ENCODE measurements around the gene MED22. TPM values are rescaled to one million over a fixed set of nuclear protein-coding genes. Genes with fewer than 3 reads are reported as not detected.
"Not testable (repeated sequence)": the region's sequence is repeated elsewhere in the genome, so short reads cannot be mapped to it uniquely, and the experiment has no call there.

Gene MED22
- total RNA-seq, 1 donor from 2014 or later, result 26.0 TPM

DNA sequence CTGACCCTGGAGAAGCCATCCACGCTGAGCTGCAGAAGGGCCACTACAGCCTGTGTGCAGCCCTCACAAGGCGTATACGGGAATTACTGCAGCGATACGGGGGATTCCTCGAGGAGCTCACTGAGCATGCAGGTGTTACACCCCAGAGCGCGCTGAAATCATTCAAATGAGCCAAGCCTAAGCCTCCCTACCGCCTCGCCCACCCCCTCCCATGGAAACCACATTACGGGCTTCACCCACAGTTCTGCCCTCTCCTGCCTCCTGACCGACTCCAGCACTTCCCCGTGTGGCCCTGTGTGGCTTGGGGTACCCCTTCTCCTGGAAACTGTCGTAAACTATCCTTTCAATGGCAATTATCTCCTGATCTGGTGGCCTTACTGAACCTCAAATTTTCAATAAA, 25.2 kb downstream of the MED22 start:
- no peak overlapping the region for H3K4me3 Mint-ChIP-seq (ENCODE audit: unreplicated experiment)
- H3K9me3 Mint-ChIP-seq (ENCODE audit: low read depth), result peaks cover 3% of the 10 kb centered on the region
- H3K27me3 Mint-ChIP-seq (ENCODE audit: low read depth), result peaks cover 2% of the 10 kb centered on the region

DNA sequence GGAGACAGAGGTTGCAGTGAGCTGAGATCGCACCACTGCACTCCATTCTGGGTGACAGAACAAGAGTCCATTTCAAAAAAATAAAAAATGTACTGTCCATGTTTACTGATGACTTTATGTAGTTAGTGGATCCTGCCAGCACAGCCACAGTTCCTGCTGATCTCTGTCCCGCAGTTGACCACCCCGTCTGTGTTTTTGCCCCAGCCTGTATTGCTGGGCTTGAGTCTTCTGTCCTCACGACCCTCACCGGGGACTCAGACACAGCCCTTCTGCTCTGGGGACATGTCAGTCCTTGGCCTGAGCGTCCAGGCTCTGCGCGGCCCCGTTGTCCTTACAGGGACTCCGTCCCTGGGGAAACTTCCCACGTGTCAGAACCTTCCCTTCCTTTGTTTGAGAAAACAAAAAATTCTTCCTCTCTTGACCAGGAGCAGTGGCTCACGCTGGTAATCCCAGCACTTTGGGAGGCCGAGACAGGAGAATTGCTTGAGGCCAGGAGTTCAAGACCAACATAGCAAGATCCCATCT, 26.5 kb downstream of the MED22 start:
- Mint-ChIP-seq H3K36me3 (ENCODE audit: low read depth) (peaks cover 4% of the 10 kb centered on the region), H3K4me1 (ENCODE audit: low read depth) (no peaks in the 10 kb centered on the region), H3K27me3 (ENCODE audit: low read depth) (peaks cover 2% of the 10 kb centered on the region), H3K4me3 (ENCODE audit: unreplicated experiment) (no peak overlapping the region), H3K9me3 (ENCODE audit: low read depth) (peaks cover 3% of the 10 kb centered on the region), H3K27ac (ENCODE audit: unreplicated experiment) (no peak overlapping the region)
- DNase-seq (ENCODE audit: low spot score), result no peak
- TF ChIP-seq, protein P1, sequence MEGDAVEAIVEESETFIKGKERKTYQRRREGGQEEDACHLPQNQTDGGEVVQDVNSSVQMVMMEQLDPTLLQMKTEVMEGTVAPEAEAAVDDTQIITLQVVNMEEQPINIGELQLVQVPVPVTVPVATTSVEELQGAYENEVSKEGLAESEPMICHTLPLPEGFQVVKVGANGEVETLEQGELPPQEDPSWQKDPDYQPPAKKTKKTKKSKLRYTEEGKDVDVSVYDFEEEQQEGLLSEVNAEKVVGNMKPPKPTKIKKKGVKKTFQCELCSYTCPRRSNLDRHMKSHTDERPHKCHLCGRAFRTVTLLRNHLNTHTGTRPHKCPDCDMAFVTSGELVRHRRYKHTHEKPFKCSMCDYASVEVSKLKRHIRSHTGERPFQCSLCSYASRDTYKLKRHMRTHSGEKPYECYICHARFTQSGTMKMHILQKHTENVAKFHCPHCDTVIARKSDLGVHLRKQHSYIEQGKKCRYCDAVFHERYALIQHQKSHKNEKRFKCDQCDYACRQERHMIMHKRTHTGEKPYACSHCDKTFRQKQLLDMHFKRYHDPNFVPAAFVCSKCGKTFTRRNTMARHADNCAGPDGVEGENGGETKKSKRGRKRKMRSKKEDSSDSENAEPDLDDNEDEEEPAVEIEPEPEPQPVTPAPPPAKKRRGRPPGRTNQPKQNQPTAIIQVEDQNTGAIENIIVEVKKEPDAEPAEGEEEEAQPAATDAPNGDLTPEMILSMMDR (IDR thresholded peaks at IDR 0.05), result no peak

More for the DNA sequence above, 25.2 kb downstream of the MED22 start:
- H3K4me1 Mint-ChIP-seq (ENCODE audit: low read depth), result no peaks in the 10 kb centered on the region
- TF ChIP-seq, protein P1 (IDR thresholded peaks at IDR 0.05), result no peak
- no peak for DNase-seq (ENCODE audit: low spot score)
- H3K36me3 Mint-ChIP-seq (ENCODE audit: low read depth), result peaks cover 4% of the 10 kb centered on the region
- no peak overlapping the region for H3K27ac Mint-ChIP-seq (ENCODE audit: unreplicated experiment)

DNA sequence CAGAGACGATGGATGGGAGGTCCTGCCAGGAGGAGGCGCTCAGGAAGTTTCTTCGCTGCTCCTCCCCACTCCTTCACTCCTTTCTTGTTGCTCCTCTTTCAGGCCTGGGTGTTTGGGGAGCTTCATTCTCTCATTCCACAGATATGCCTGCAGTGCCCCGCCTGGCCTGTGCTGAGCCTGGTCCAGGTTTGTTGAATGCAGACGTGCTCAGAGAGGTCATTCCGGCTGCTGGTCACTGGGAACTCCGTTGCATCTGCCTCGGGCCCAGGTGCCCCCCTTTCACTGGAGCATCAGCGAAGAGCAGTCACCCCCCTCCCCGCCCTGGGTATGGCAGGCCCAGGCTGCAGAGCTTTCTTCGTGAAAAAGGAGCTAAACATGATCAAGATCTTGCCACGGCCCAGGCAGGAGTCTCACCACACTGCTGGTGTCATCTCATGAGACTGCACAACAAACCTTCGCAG, 27.5 kb downstream of the MED22 start:
- H3K4me1 Mint-ChIP-seq (ENCODE audit: low read depth), result no peaks in the 10 kb centered on the region
- no peak overlapping the region for H3K27ac Mint-ChIP-seq (ENCODE audit: unreplicated experiment)
- no peak overlapping the region for H3K4me3 Mint-ChIP-seq (ENCODE audit: unreplicated experiment)
- H3K9me3 Mint-ChIP-seq (ENCODE audit: low read depth), result peaks cover 3% of the 10 kb centered on the region
- peaks cover 2% of the 10 kb centered on the region for H3K27me3 Mint-ChIP-seq (ENCODE audit: low read depth)
- no peak for DNase-seq (ENCODE audit: low spot score)
- TF ChIP-seq, protein P1 (IDR thresholded peaks at IDR 0.05), result no peak
- peaks cover 4% of the 10 kb centered on the region for H3K36me3 Mint-ChIP-seq (ENCODE audit: low read depth)

DNA sequence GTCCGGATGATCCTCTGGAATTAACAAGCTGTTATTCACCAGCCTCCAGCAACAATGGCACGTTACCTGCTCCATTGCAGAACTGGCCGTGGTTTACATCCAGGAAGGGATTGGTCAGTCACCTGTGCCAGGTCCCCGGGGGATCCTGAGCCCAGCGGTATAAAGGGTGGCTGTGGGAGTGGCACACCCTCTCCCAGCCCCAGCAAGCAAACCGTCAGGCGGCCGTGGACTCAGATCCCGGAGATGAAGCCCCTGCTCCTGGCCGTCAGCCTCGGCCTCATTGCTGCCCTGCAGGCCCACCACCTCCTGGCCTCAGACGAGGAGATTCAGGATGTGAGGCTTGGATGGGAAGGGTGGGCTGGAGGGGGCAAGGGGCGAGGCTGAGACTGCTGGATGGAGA, 30.4 kb downstream of the MED22 start:
- H3K4me1 Mint-ChIP-seq (ENCODE audit: low read depth), result not testable (repeated sequence)

DNA sequence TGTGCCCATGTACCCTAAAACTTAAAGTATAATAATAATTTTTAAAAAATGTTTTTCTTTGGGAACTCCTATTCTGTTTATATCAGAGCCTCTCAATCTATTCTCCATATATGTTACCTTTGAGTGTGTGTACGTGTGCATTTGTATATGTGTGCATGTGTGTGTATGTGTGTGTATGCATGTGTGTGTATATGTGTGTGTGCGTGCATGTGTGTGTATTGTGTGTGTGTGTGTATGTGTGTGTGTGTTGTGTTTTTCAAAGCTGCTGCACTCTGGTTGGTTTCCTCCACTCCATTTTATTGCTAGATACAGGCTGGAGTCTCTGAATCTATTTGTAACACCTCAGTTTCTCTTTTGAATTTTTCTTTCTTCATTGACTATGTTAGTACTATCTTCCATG, 31.9 kb downstream of the MED22 start:
- DNase-seq (ENCODE audit: low spot score), result no peak
- H3K4me1 Mint-ChIP-seq (ENCODE audit: low read depth), result no peaks in the 10 kb centered on the region
- H3K4me3 Mint-ChIP-seq (ENCODE audit: unreplicated experiment), result no peak overlapping the region
- H3K27ac Mint-ChIP-seq (ENCODE audit: unreplicated experiment), result no peak overlapping the region
- H3K27me3 Mint-ChIP-seq (ENCODE audit: low read depth), result peaks cover 2% of the 10 kb centered on the region
- H3K9me3 Mint-ChIP-seq (ENCODE audit: low read depth), result no peaks in the 10 kb centered on the region
- TF ChIP-seq, protein P1 (IDR thresholded peaks at IDR 0.05), result no peak
- no peaks in the 10 kb centered on the region for H3K36me3 Mint-ChIP-seq (ENCODE audit: low read depth)

More for the DNA sequence above, 30.4 kb downstream of the MED22 start:
- not testable (repeated sequence) for H3K36me3 Mint-ChIP-seq (ENCODE audit: low read depth); H3K4me3 Mint-ChIP-seq (ENCODE audit: unreplicated experiment); H3K27me3 Mint-ChIP-seq (ENCODE audit: low read depth); H3K9me3 Mint-ChIP-seq (ENCODE audit: low read depth); DNase-seq (ENCODE audit: low spot score); H3K27ac Mint-ChIP-seq (ENCODE audit: unreplicated experiment)

DNA sequence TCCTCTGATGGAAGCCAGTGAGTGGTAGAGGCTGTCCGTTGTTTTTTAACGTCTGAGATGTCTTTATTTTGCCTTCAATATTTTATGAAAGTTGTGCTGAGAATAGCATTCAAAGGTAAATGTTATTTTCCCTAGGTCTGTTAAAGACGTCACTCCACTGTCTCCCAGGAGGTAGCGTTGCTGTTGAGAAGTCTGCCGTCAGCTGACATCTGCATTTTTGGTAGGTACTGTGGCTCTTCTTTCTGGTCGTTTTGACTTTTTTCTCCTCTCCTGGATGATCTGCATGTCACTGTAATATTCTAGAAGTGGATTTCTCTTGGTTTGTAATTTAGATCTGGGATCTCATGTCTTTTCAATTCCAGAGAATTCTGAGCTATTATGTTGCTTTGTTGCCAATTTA, 38.3 kb downstream of the MED22 start:
- H3K27ac Mint-ChIP-seq (ENCODE audit: unreplicated experiment), result no peak overlapping the region
- peaks cover 9% of the 10 kb centered on the region for H3K4me1 Mint-ChIP-seq (ENCODE audit: low read depth)
- H3K27me3 Mint-ChIP-seq (ENCODE audit: low read depth), result peaks cover 5% of the 10 kb centered on the region

More for the DNA sequence above, 38.3 kb downstream of the MED22 start:
- Mint-ChIP-seq H3K4me3 (ENCODE audit: unreplicated experiment) (no peak overlapping the region), H3K36me3 (ENCODE audit: low read depth) (no peaks in the 10 kb centered on the region), H3K9me3 (ENCODE audit: low read depth) (peaks cover 7% of the 10 kb centered on the region)
- TF ChIP-seq, protein P1 (IDR thresholded peaks at IDR 0.05), result no peak
- no peak for DNase-seq (ENCODE audit: low spot score)
